Islet of Langerhans (tissue), 1 donor: ENCODE results near the gene FER.
"Not testable (repeated sequence)": the region's sequence is repeated elsewhere in the genome, so short reads cannot be mapped to it uniquely, and the experiment has no call there.

Experiments used
- FAIRE-seq: peaks from one replicate; lab custom pipeline; 2011; peaks lifted over from hg19 to GRCh38; lab: Jason Lieb, UNC

The FER gene

DNA sequence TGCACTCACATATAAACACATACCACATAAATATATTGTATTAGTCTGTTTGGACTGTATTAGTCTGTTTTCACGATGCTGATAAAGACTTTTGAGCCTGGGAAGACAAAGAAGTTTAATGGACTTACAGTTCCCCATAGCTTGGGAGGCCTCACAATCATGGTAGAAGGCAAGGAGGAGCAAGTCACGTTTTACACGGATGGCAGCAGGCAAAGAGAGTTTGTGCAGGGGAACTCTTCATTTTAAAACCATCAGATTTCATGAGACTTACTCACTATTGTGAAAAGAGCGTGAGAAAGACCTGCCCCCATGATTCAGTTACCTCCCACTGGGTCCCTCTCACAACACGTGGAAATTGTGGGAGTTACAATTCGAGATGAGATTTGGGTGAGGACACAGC is 133.4 kb downstream of the FER start:
- FAIRE-seq = no peak

DNA sequence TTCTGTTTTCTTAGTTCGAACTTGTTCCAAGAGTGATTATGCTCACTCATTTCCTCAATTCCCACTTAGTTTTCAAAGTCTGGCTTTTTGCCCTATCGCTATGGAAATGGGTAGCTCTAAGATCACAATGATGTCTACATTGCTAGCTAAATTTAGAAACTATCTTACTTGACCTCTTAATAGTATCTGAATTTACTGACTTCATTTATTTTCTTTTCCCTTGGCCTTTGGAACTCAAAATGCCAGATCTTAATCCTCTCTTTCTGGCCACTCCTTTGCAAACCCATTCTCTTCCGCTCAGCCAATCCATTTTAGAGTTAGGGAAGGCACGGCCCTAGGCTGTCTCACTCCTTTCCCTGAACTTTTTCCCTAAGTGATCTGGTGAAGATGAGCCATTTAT is 137.0 kb downstream of the FER start:
- no peak for FAIRE-seq

DNA sequence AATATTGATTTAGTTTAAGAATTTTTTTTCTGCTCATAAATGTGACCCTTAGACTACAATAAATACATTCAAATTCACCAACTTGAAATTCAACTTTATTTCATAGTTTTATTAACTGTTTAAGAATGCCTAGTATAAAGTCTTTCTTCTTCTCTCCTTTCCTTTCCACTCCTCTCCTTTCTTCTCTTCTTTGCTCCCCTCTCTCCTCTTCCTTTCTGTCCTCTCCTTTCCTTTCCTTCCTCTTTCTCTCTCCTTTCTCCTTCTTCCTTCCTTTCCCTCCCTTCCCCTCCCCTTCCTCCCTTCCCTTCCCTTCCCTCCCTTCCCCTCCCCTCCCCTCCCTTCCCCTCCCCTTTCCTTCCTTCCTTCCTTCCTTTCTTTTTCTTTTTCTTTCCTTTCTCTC is 150.6 kb downstream of the FER start:
- FAIRE-seq = no peak

DNA sequence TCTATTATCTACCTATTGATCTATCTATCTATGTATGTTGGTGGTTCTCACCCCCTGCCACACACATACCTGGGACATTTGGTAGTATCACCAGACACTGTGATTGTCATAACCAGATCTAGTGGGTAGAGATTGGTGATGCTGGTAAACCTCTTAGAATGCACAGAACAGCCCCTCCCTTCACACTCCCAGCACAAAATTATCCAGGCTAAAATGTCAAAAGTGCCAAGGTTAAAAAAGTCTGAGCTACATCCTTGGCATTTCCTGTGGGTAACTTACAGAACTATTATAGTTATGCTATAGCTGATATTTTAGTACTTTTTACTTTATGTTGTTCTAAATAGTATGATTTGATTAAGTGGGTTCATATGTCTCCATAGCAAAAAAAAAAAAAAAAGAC is 151.0 kb downstream of the FER start:
- no peak for FAIRE-seq

DNA sequence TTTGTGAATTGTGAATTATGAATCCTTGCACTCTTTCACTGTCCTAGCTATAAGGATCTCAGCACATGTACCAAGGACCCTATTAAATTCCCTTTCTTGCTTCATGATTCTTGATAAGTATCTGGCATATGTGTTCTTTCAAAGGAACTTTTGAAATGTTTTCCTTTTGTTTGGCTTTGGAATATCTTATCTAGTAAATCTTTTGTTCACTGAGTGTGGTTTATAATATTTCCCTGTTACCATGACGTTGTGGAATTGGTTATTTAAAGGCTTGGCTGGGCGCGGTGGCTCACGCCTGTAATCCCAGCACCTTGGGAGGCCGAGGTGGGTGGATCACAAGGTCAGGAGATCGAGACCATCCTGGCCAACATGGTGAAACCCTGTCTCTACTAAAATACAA is 151.5 kb downstream of the FER start:
- not testable (repeated sequence) for FAIRE-seq

DNA sequence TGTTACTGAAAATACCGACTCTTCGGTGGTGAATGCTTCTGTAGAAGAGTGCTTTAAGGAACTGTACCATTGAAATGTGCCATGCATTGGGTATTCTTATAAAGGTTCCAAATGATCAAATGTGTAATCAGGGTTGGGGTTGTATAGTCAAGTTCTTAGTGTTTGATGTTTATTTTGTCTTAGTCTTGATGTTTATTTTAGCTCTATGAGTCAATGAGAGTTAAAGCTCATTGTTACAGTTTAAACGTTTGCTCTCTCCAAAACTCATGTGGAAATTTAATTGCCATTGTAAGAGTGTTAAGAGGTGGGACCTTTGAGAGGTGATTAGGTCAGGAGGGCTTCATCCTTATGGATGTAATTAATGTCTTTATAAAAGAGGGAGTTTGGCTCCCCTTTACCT is 153.0 kb downstream of the FER start:
- no peak for FAIRE-seq

DNA sequence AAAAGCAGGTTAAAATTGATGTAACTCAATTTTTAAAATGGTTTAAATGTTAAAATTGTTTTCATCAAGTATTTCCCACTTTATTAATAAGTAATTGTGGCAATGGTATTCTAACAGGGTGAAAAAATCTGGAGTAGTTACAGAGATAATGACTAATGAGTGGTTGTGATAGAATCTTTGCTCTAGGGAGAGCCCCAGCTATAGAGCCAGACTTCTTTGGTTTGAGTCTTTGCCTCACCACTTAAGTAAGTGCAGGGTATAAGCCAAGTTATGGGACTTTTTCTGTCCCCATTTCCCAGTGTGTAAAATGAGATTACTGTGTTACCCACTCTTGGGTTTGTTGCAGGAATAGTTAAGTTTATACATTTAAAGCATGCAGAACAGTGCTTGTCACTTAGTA is 158.1 kb downstream of the FER start:
- no peak for FAIRE-seq

DNA sequence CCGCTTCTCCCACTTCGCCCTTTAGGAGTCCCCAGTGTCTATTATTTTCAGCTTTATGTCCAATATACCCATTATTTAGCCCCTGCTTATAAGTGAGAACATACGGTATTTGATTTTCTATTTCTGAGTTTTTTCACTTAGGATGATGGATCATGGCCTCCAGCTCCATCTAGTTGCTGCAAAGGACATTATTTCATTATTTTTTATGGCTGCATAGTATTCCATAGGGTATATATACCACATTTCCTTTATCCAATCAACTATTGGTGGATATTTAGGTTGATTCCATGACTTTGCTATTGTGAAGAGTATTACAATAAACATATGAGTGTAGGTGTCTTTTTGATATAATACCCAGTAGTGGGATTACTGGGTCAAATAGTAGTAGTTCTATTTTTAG is 162.9 kb downstream of the FER start:
- no peak for FAIRE-seq

DNA sequence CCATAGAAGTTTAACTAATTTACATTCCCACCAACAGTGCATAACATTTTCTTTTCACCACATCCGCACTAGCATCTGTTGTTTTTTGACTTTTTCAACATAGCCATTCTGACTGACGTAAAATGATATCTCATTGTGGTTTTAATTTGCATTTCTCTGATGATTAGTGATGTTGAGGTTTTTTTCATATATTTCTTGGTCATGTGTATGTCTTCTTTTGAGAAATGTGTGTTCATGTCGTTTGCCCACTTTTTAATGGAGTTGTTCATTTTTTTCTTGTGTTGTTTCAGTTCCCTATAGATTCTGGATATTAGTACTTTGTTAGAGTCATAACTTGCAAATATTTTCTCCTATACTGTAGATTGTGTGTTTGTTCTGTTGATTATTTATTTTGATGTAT is 163.4 kb downstream of the FER start:
- FAIRE-seq = no peak

DNA sequence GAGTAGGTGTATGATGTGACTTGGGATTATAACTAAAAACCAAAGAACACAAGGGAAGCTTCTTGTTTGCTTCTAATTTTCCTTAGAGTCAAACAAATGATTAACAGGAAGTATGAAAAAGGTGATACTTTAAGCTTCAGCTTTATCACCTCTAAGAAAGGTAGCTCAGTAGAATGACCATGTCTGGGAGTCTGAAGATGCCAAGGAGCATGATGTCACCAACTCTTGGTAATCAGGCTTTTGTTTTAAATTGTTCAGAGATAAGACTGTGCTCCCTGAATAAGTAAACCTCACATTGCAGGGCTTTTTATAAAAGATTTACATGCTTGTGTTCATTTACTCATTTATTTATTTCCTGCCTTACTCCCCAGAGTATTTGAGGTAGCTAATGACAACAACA is 169.9 kb downstream of the FER start:
- FAIRE-seq = no peak

DNA sequence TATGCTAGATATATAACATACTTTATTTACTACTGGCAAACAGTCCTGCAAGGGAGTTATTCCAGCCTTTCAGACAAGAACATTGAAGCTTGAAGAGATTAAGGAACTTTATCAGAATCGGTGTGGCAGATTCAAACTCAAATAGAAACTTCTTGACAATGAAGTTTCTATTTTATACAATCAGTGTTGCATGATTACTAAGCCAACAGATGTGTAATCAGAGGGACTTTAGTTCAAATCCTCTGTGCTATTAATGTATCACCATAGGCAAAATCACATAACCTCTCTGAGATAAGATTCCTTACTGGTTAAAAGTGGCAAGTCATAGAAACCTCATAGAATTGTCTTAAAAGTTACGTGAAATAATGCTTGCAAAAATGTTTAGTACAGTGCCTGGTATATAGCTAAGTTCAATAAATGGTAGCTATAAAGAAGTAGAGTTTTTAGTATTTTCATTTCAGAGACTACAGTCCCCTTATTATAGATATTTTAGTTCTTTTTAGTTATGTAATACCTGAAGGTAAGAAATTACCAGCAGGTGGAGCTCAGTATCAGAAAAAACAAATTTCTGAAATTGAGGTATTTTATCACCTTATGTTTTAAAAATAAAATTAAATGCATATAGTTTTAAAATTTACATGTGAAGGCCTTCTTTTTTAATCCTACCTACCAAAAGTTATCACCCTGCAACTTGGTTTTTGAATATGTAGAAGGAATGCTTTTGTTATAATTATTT is 172.1 kb downstream of the FER start:
- peak; percentile 96 for FAIRE-seq

DNA sequence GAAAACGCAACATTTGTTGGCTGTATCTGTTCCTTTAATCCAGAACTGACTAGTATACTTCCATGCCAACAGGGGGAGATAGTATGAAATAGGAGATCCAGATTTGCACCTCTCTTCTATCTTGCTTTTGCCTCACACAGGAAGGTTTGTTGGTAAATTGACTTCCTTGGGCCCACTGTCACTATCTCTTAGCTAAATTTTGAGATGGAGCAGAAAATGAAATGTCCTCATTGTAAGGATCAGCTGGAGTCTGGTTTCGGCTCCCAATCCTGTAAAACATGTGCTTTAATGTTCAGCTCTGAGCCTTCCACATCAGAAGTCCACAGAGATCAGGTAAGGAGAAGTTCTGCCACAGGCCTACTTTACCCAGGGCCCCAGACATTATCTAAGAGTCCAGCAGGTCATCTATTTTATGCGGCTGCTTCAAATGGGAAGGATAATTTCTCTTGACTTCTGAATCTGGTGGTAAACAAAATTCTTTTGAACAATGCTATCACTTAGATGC is 176.8 kb downstream of the FER start:
- FAIRE-seq = no peak

DNA sequence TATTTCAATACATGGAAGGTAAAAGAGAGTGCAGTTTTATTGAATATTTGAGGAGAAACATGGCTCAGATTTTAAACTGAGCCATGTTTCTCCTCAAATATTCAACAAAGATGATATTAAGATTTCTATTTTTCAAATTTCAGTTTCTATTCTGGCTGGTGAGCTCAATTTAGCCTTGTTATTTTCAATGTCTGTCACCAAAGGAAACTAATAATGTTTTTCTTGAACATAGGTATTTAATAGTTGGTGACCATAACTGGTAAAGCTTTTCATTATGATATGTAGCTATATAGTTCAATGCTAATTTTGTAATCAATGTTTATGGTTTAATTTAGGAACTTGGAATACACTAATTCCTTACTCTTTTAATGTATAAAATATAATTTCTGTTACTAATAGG is 177.4 kb downstream of the FER start:
- no peak for FAIRE-seq

DNA sequence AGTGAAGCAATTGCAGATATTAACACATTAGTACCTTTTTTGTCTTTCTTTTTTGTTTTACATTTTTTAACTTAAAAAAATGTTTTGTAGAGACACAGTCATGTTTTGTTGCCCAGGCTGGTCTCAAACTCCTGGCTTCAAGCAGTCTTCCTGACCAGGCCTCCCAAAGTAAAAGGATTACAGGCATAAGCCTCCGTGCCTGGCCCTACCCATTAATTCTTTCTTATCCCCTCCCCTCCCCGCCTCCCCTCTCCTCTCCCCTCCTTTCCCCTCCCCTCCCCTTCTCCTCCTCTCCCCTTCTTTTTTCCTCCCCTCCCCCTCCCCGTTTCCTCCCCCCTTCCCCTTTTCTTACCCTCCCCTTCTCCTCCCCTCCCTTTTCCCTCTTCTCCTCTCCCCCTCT is 182.4 kb downstream of the FER start:
- FAIRE-seq = no peak

DNA sequence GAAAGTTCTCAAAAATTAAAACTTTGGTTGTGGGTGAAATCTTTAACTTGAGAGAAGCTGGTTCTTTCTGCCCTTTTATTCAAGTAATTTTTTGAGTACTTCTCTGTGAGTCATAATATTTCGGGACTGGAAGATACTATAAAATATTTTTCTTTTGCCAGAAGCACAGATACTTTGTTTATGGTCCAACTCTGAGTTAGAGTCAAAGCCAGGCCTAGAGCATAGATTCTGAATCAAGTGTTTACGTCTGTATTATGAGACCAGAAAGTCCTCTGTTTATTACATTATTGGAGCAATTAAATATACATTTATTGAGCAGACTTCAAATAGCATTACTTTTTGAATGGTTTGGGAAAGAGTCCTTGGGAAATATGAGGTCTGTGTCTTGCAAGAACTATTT is 187.9 kb downstream of the FER start:
- FAIRE-seq = peak; percentile 53

DNA sequence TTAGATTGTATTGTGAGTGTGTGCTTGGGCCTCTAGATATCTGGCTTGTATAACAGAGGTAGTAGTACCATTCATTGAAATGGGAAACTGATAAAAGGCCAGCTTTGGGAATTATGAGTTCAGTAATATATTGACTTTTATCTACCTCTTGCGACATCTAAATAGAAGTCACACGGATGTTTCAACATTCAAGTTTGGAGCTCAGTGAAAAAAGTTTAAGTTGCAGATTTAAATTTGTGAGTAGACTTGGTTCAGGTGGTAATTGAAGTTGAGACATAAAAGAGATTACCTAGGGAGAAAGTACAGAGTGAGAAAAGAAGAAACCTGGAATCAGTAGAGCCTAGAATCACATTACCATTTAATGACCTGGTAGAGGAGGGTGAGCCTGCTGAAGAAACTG is 189.5 kb downstream of the FER start:
- FAIRE-seq = no peak

DNA sequence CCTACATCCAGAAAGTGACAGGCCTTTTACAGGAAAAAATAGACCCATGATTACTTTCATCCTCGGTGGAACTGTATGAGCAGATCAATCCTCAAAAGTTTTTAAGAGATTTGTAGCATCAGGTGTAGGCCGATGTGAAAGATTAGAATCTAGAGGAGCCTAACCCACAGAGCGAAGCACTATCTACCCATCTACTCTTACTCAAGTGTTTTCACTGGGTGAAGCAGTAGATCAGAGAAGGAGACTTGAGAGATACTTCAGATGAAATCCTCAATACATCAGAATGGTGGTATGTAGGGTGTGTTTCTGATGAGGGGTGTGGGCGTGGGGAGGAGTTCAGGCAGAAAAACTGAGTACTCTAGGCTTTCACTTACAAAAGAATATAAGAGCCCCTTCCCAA is 192.8 kb downstream of the FER start:
- no peak for FAIRE-seq

DNA sequence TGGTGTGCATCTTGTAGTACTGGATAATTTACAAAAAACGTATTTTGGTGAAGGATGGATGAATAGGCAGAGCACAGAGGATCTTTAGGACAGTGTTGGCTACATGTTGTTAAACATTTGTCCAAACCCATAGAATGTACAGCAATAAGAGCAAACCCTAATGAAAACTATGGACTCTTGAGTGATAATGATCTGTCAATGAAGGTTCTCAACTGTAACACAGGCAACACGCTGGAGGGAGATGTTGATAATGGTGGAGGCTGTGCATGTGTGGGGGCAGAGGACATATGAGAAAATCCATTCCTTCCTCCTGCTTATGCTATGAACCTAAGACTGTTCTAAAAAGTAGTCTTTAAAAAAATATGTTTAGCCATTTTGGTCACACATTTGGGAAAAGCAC is 194.0 kb downstream of the FER start:
- no peak for FAIRE-seq

DNA sequence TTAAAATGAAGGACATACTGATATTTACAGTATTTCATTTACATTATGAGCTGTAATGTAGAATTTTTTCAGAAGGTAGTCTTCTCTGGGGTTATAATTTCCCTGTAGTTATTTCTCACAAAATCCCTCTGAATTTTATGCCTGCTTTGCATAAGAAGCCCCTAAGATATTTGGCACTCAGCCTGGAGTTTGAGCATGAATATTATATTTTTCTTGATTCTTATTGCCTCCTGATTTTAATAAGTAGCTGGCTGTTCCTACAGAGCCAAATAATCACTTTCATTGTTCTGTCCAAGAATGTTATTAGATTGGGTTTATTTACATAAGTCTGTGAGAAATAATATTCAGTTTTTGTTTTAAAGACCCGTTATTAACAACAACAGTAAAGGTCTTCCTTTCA is 195.0 kb downstream of the FER start:
- no peak for FAIRE-seq

DNA sequence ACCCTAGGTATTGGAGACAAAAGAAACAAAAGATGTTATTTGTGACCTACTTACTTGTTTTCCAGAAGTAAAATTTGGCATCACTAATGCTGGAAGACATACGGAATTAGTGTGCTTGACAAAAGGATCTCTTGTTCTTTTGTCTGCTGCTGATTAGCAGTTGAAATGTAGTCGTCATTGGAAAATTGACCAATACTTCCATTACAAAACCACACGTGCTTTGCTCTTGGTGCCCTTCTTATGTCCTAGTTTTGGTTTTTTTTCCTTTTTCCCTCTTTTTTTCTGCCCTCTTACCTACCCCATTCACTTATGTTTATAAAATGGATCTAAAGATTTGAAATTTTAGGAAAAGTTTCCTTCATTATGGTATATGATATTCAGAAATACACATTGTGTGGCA is 197.4 kb downstream of the FER start:
- FAIRE-seq = no peak

DNA sequence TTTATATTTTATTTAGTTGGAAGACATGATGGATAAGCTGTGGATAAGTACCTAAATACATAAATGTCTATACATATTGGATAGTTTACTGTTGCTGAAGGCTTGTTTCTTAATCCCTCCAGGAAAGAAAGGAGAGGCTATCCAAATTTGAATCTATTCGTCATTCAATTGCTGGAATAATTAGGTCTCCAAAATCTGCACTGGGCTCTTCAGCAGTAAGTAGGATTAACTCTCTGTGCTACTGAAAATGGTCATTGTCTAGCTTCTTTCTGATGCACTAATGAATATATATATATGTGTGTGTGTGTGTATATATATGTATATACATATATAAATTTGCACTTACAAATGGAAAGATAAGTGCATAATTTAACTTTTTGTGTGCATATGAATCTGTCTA is 198.3 kb downstream of the FER start:
- FAIRE-seq = no peak

DNA sequence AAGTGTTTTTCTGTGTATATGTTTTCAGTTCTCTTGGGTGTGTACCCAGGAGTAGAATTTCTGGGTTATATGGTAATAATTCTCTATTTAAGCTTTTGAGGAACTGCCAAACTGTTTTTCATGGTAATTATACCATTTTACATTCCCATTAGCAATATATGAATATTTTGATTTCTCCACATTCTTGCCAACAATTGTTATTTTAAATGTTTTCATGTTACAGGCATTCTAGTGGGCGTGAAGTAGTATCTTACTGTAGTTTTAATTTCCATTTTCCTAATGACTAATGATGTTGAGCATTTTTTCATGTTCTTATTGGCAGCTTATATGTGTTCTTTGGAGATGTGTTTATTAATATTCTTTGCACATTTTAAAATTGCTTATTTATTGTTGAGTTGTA is 199.5 kb downstream of the FER start:
- FAIRE-seq = no peak

DNA sequence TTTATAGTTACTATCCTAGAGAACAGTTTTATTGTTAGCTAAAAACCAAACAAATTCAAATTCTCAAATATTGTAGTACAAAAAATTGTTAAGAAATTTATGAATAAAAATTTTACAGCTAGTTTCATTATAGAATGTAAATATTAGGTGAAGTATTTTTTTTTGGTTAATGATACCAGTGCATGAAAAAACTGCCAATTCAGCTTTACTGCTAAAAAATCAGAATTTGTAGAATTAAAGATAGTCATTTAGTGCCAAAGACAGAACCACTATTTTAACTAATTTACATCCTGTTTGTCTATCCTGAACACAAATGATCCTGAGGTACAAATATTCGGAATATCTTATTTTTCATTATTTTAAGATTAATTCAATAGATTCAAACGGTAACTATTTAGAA is 202.6 kb downstream of the FER start:
- no peak for FAIRE-seq

DNA sequence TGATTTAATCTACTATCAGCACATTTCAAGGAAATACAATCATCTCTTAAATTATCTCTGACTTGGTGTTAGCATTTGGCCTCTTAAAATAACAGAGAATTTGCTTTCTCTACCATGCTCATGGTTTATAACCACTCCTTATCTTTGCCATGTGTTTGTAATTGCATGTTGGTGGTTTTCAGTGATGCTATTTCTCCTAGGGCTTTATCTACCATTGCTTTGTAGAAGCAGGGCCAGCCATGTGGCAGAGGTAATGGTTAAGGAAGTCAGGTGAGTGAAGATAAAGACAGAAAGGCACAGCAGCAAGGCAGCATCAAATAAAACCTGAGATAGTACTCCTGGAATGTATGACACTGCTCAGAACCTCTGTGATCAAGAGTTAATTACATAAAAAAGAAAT is 206.2 kb downstream of the FER start:
- FAIRE-seq = no peak

DNA sequence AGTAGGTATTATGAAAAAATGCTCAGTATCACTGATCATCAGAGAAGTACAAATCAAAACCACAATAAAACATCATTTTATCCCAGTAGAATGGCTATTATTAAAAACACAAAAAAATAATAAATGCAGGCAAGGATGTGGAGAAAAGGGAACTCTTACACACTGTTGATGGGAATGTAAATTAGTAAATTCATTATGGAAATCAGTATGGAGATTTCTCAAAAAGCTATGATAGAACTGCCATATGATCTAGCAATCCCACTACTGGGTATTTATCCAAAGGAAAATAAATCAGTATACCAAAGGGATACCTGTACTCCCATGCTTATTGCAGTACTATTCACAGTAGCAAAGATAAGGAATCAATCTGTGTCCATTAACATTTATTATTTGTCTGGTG is 209.6 kb downstream of the FER start:
- FAIRE-seq = no peak
